ENCODE results near the gene LRCH1. TPM values are rescaled to one million over a fixed set of nuclear protein-coding genes. Genes with fewer than 3 reads are reported as not detected.

The LRCH1 gene
- total and polyA plus RNA-seq, 4 donors = 2.6 to 6.6 (median 3.4) TPM

- no peaks in the 10 kb centered on the region for H3K36me3 ChIP-seq (ENCODE audit: control insufficient read depth in 4 of 4, insufficient read depth in 3 of 4, low read depth in 1 of 4, low read length in 3 of 4)
Measured at GRCh38 chr13:46606970-46607369, 54.0 kb downstream of the LRCH1 start.

More at GRCh38 chr13:46606970-46607369, 54.0 kb downstream of the LRCH1 start:
- Histone ChIP-seq H3K4me1 (ENCODE audit: control insufficient read depth in 4 of 4, insufficient read depth in 4 of 4, low read length in 3 of 4) (peaks cover 12 to 48% (median 27%) of the 10 kb centered on the region in 4 donors), H3K27ac (ENCODE audit: low read depth in 1 of 2, low read length in 2 of 2) (peak overlapping the region in 1 of 2 donors; percentile 46), H3K9ac (ENCODE audit: low read depth in 1 of 2, low read length in 2 of 2) (no peak overlapping the region), H3K4me3 (ENCODE audit: low read depth in 1 of 3, low read length in 3 of 3) (no peak overlapping the region), H3K27me3 (ENCODE audit: control insufficient read depth in 4 of 4, insufficient read depth in 4 of 4, low read length in 3 of 4) (no peaks in the 10 kb centered on the region), H3K9me3 (ENCODE audit: control insufficient read depth in 4 of 4, low read length in 3 of 4) (no peaks in the 10 kb centered on the region)
- 90% methylated on average over 3 of the region's 3 CpGs for WGBS
- DNase-seq (ENCODE audit: low spot score) = no peak
- TF ChIP-seq MAX (IDR thresholded peaks at IDR 0.05) = no peak
- TF ChIP-seq EGR1 (IDR thresholded peaks at IDR 0.05; ENCODE audit: low read depth in 2 of 2) = no peak
- TF ChIP-seq JUND (IDR thresholded peaks at IDR 0.05) = no peak
- no peak for TF ChIP-seq FOXA2 (IDR thresholded peaks at IDR 0.05)
- TF ChIP-seq FOXA1 (IDR thresholded peaks at IDR 0.05) = no peak
- TF ChIP-seq HNF4G (IDR thresholded peaks at IDR 0.05) = no peak
- TF ChIP-seq, protein P1, sequence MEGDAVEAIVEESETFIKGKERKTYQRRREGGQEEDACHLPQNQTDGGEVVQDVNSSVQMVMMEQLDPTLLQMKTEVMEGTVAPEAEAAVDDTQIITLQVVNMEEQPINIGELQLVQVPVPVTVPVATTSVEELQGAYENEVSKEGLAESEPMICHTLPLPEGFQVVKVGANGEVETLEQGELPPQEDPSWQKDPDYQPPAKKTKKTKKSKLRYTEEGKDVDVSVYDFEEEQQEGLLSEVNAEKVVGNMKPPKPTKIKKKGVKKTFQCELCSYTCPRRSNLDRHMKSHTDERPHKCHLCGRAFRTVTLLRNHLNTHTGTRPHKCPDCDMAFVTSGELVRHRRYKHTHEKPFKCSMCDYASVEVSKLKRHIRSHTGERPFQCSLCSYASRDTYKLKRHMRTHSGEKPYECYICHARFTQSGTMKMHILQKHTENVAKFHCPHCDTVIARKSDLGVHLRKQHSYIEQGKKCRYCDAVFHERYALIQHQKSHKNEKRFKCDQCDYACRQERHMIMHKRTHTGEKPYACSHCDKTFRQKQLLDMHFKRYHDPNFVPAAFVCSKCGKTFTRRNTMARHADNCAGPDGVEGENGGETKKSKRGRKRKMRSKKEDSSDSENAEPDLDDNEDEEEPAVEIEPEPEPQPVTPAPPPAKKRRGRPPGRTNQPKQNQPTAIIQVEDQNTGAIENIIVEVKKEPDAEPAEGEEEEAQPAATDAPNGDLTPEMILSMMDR (IDR thresholded peaks at IDR 0.05; ENCODE audit: low read depth, low read length, missing input control) = no peak
- TF ChIP-seq ATF3 (IDR thresholded peaks at IDR 0.05) = no peak
- TF ChIP-seq TAF1 (conservative IDR thresholded peaks at IDR 0.05) = no peak
- TF ChIP-seq ZBTB33 (IDR thresholded peaks at IDR 0.05) = no peak
- no peak for TF ChIP-seq HNF4A (conservative IDR thresholded peaks at IDR 0.05)
- no peak for TF ChIP-seq NR2F2 (IDR thresholded peaks at IDR 0.05)
- TF ChIP-seq YY1 (IDR thresholded peaks at IDR 0.05) = no peak
- TF ChIP-seq RAD21 (IDR thresholded peaks at IDR 0.05) = no peak
- TF ChIP-seq, protein P2, sequence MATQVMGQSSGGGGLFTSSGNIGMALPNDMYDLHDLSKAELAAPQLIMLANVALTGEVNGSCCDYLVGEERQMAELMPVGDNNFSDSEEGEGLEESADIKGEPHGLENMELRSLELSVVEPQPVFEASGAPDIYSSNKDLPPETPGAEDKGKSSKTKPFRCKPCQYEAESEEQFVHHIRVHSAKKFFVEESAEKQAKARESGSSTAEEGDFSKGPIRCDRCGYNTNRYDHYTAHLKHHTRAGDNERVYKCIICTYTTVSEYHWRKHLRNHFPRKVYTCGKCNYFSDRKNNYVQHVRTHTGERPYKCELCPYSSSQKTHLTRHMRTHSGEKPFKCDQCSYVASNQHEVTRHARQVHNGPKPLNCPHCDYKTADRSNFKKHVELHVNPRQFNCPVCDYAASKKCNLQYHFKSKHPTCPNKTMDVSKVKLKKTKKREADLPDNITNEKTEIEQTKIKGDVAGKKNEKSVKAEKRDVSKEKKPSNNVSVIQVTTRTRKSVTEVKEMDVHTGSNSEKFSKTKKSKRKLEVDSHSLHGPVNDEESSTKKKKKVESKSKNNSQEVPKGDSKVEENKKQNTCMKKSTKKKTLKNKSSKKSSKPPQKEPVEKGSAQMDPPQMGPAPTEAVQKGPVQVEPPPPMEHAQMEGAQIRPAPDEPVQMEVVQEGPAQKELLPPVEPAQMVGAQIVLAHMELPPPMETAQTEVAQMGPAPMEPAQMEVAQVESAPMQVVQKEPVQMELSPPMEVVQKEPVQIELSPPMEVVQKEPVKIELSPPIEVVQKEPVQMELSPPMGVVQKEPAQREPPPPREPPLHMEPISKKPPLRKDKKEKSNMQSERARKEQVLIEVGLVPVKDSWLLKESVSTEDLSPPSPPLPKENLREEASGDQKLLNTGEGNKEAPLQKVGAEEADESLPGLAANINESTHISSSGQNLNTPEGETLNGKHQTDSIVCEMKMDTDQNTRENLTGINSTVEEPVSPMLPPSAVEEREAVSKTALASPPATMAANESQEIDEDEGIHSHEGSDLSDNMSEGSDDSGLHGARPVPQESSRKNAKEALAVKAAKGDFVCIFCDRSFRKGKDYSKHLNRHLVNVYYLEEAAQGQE (IDR thresholded peaks at IDR 0.05) = no peak
- no peak for TF ChIP-seq SP1 (IDR thresholded peaks at IDR 0.05)
- no peak for TF ChIP-seq RXRA (IDR thresholded peaks at IDR 0.05)
- TF ChIP-seq GABPA (IDR thresholded peaks at IDR 0.05 in 1 of 2, conservative IDR thresholded peaks at IDR 0.05 in 1 of 2) = no peak
